Activated CD8-positive, alpha-beta memory T cell treated with anti-CD3 and anti-CD28 coated beads for 4 hours (primary cell): ENCODE data around the gene GPS2.

ENCODE experiments used
- DNase-seq, 2 donors: peaks; one replicate each; pipeline ENCODE4 v3.0.0-alpha.2; 2020; ENCODE audit warnings: low read depth in 2 of 2

The GPS2 gene

DNA sequence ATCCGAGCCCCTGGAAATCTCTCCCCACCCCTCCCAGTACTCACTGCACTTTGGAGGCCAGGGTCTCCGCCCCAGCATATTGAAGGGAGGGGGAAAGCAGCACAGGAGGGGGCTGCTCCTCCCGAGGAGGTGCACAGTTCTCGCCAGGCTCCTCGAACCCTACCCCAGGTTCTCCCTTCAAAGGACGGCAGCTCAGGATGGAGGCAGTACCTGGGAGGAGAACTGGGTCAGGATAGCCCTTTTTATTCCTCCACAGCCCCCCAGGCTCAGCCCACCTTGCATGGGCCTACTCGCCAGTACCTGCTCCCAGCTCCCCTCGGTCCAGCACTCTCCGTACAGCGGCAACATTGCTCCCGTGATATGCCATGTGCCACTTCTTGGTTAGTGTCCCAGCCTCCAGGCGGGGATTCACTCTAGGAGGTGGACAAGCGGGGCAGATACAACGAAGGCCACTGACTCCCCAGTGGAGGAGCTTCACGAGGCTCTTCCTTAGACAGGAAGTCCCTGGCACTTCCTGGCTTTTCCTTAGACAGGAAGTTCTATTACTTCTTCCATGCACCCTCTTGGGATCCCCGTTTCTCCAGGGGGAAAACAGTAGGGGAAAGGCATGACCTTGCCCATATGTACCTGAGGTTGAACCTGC, 2.1 kb upstream of the GPS2 start:
- DNase-seq: no peak

- DNase-seq: no peak
These were observed 543 bp upstream of the GPS2 start for GRCh38 chr17:7315570-7316235.

DNA sequence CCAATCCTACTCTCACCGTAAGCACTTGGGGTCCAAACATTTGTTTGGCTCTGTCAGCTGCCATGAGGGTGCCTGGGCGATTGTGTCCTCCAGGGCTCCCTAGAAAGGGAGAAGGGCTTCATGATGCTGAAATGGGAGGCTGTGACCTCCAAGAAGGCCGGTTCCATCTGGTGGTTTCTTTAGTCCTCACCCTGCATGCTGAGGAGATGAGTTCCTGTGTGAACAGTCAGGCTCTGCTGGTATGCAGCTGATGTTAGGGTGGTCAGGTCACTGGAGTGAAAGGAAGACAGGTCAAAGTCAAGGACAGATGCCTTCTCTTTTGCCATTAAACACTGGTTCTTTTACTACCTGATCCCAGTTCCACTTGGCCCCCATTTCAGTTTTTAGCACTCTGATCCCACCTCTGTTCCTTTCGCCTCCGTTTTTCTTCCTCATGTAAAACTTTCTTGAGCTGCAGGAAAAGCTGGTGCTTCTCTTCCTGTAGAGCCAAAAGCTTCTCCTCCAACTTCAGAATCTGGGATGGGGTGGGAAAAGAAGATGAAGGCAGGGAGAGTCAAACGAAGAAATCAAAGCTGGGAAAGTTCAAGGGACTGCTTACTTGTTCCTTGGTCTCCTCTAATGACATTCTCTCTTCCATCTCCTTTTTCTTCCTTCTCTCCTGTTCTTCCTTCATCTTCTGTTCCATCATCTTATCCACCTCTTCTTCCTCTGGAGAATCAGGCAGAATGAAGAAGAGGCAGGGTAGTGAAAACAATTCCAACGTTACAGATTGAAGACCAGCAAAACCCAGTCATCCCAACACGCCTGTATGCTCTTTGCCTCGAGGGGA, 1.1 kb downstream of the GPS2 start:
- DNase-seq: no peak

GRCh38 chr17:7313088-7313889, 1.9 kb downstream of the GPS2 start:
- DNase-seq: no peak

DNA sequence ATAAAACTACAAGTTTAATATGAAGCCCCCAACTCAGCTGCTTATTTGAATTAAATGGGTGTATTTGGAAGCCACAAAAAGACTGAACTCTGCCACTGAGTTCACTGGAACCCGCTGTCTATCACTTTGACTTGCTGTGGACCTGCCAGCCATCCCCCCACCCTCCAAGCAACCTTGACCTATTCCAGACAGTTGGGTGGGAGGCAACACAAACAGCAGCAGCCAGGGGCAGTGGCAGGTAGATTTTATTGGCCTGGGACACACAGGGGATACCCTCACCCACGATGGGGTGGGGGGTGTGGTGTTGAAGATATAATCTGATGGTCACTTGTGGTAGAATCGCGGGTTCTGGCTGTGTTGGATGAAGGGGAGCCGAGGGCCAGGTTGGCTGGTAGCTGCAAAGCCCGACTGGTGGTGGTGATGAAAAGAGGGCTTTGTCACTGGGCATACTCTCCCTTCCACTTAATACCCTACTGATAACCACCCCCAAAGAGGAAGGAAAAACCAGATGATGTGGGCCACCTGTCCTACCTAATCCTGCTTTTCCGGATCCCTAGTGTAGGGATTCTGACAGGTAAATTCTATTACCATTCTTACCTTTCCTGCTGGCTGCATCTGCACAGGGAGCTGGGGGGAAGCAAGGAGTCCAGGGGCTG, 2.6 kb downstream of the GPS2 start:
- DNase-seq: no peak

GRCh38 chr17:7311110-7311705, 4.0 kb downstream of the GPS2 start:
- no peak for DNase-seq

DNA sequence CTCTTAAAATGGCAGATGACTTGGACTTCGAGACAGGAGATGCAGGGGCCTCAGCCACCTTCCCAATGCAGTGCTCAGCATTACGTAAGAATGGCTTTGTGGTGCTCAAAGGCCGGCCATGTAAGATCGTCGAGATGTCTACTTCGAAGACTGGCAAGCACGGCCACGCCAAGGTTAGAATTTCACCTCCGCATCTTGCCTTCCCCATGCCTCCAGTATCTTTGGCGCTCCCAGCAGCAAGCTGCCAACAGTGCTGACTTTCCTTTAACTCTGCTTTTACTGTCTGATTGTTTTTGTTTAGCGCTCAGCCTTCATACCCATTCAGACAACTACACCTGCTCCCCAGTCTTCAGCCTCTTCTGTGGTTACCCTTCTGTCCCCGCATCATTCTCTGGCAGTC, 5.5 kb downstream of the GPS2 start:
- no peak for DNase-seq

DNA sequence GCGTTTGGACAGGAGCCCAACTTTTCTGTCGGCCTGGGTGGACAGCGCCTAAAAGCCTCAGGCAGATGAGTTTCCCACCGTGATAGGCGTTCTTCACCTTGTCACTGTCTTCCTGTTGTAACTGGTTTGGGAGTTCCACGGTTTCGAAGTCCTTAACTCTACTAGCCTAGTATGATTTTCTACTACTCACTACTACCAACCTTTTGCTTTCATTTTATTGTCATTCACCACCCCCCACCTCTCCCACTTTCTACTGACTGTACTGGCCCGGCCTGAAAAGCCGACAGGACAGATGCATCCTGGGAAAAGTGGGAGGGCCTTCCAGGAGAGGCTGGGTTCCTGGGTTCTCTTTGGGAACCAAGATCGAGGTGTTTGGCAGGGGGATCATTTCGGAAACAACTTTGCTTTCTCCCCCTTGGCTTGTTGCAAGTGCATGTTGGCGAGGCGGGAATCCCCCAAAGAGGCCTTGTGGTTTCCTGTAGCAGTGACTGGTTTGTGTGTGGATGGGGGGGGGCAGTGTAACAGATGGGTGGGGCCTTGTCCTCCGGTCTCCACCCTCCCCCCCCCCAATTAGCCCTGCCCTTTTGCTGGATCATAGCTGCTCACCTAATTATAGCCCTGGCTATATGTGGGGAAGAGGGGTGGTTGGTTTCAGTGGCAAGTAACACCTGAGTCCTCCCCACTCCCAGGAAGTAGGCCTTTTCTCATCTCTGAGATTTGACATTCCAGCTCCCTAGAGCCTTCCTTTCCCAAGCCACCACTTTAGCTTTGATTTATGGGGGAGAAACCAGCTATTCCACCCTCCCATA, 6.3 kb downstream of the GPS2 start:
- peak; percentile 77 to 88 for DNase-seq

GRCh38 chr17:7307686-7308624, 7.2 kb downstream of the GPS2 start:
- no peak for DNase-seq

- DNase-seq: peak; percentile 100
These were observed 8.1 kb downstream of the GPS2 start, which contains the start of gene EIF5A for GRCh38 chr17:7306911-7307685. Gene EIF5A (plus strand): TSS chr17:7307628. CDS start chr17:7309636, 2,008 bp downstream.

DNA sequence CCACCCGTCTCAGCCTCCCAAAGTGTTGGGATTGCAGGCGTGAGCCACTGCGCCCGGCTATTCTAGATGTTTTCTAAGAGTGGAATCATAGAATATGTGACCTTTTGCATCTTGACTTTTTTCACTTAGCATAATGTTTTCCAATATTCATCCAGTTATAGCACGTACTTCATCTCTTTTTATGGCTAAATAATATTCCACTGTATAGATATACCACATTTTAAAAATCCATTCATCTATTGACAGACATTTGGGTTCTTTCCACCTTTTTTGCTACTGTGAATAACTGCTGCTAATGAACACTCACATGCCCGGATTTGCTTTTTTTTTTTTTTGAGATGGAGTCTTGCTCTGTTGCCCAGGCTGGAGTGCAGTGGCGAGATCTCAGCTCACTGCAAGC, 11.0 kb downstream of the GPS2 start:
- no peak for DNase-seq

- DNase-seq: no peak
These were observed 18.8 kb downstream of the GPS2 start for GRCh38 chr17:7296189-7296861.

DNA sequence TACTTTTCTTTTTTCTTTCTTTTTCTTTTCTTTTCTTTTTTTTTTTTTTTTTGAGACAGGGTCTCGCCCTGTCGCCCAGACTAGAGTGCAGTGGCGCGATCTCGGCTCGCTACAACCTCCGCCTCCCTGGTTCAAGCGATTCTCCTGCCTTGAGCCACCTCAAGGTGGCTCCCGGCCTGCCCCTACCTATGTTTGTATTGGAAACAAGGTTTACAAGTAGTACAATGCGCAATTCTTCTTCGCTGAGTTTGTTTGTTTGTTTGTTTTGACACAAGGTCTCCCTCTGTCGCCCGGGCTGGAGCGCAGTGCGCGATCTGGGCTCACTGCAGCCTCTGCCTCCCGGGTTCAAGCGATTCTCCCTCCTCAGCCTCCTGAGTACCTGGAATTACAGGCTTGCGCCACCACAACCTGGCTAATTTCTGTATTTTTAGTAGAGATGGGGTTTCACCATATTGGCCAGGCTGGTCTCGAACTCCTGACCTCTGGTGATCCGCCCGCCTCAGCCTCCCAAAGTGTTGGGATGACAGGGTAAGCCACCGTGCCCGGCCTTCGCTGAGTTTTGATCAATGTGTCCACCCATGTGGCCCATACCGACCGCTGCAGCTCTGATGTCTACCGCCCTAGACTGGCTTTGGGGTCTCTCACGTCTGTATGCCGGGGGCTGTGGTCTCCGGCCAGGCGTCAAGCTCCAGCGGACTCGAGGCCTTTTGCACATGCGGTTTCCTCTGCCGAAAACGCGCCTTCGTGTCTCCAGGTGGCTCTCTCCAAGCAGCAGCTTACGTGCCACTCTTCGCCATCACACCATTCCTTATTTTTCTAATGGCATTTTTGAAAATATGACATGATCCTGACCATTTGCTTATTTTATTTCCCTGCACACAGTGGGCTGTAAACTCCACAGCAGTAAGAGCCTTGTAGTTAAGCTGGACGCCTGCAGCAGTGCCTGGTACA, 19.7 kb downstream of the GPS2 start:
- DNase-seq: no peak

DNA sequence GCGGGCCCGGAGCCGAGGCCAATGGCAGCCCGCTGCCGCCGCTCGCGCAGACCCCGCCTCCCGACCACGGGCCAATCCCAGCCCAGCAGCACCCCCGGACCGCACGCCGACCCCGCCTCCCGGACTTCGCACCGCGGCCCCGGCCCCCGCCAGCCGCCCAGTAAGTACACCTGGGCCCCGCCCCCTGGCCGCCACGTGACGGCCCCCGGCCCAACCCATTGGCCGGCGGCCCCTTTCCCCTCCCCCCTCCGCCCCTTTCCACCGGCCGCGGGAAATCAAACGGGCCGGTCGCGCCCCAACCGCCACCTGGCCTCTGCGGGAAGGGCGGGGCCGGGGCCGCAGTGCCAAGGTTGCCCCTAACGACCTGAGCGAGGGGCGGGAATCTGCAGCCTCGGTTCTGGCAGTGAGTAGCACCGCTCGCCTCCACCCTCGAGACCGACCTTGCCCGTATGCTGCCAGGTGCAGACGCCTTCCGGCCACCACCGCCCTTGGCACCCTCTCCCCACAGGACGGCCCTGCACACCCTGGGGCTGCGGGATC, 20.5 kb downstream of the GPS2 start, which contains the start of gene YBX2:
Gene YBX2 (minus strand): TSS at position 26 of the 540 bp plus-strand sequence. CDS start 139 bp downstream, outside the sequence.
- peak in 1 of 2 donors; percentile 61 for DNase-seq

DNA sequence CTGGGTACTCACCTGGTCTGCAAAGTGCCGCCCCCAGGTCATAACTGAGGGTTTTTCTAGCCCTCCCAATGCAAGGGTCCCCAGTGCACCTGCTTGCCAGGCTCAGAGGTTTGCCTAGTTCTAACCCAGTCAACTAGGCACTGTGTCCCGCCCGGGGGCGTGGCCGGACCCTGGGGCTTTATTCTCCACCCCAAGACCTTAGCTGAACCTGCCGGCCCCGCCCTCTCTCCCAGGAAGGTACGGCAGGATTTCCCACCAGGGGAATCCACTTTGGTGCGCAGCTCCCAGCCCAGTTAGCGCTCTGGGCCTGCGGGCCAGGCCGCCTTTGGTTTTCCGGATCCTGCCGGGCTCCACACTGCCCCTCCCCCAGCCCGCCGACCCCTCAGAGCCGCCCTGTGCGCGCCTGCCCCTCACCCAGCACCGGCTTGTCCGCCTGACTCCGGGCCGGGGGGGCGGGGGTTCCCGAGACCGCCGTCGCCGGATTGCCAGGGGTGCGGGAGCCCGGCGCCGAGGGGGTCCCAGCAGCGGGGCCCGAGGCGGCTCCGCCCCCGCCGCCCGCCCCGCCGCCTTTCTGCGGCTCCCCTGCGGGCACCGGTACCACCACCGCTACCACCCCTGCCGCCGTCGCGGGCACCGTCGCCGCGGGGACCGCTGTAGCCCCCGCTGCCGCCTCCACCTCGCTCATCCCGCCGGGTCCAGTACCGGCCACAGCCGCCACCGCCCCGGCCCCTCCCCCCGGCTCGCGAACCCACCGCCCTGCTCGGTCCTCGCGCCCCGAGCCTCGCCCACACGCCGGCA, 21.1 kb downstream of the GPS2 start:
- DNase-seq: no peak
